SK-N-SH (cell line): ENCODE results near the gene SMIM11. TPM values are rescaled to one million over a fixed set of nuclear protein-coding genes. Genes with fewer than 3 reads are reported as not detected.

Source experiments
- CTCF ChIA-PET: fragments of 300-600, 350-600 bp; formaldehyde crosslinking; extraction: SDS; loops from one replicate; lab custom pipeline; 2021; lab: Yijun Ruan, JAX
- POLR2A ChIA-PET: fragments of 350-600 bp; sonication (Branson Sonifier 250); formaldehyde crosslinking; extraction: SDS; loops from one replicate; lab custom pipeline; 2020; ENCODE audit warnings: antibody characterized with exemption, inconsistent platforms; lab: Yijun Ruan, JAX
- DNase-seq: peaks from one replicate; pipeline ENCODE4 v3.0.0; 2012
- H2AFZ ChIP-seq: fragments of 200-600 bp; sonication (generic); 2 replicates; pipeline ENCODE4 v1.8.1; 2016; ENCODE audit warnings: antibody characterized with exemption, mild to moderate bottlenecking, low read depth
- H3F3A ChIP-seq: fragments of 200-600 bp; sonication (generic); replicated peaks from 2 replicates; pipeline ENCODE3; 2016; ENCODE audit warnings: antibody characterized with exemption, mild to moderate bottlenecking; ENCODE audit not compliant: insufficient read depth
- H3K27ac ChIP-seq, 2 experiments: fragments of 200-500 bp in 1 of 2; fragments of 200-600 bp in 1 of 2; sonication (Bioruptor generic) in 1 of 2; sonication (generic), shearing (Covaris generic) in 1 of 2; 2 replicates each; pipeline versions ENCODE4 v1.5.1 to v1.6.1; 2014 to 2016; ENCODE audit warnings: low read depth in 2 of 2, inconsistent platforms in 1 of 2, low read length in 1 of 2, mild to moderate bottlenecking in 1 of 2, mixed read lengths in 1 of 2
- H3K27me3 ChIP-seq: fragments of 200-600 bp; sonication (generic), shearing (Covaris generic); 2 replicates; pipeline ENCODE4 v1.6.1; 2016; ENCODE audit warnings: mixed run types; ENCODE audit not compliant: insufficient read depth
- H3K36me3 ChIP-seq, 2 experiments: fragments of 200-500 bp in 1 of 2; fragments of 200-600 bp in 1 of 2; sonication (Bioruptor generic) in 1 of 2; sonication (generic) in 1 of 2; replicated peaks in 1 of 2; 2 replicates each; pipeline versions ENCODE3 to v1.5.1; 2014 to 2016; ENCODE audit warnings: low read length in 1 of 2, mild to moderate bottlenecking in 1 of 2; ENCODE audit not compliant: insufficient read depth in 2 of 2, control insufficient read depth in 1 of 2
- H3K4me1 ChIP-seq, 2 experiments: fragments of 200-500 bp in 1 of 2; fragments of 200-600 bp in 1 of 2; sonication (Bioruptor generic) in 1 of 2; sonication (generic), shearing (Covaris generic) in 1 of 2; 2 replicates each; pipeline versions ENCODE4 v1.5.1 to v1.6.1; 2014 to 2016; ENCODE audit warnings: low read depth in 1 of 2, low read length in 1 of 2, mixed run types in 1 of 2; ENCODE audit not compliant: insufficient read depth in 2 of 2, control insufficient read depth in 1 of 2
- H3K4me2 ChIP-seq: fragments of 200-600 bp; sonication (generic), shearing (Covaris generic); 2 replicates; pipeline ENCODE4 v1.6.1; 2017; ENCODE audit warnings: mixed run types
- H3K4me3 ChIP-seq, 2 experiments: fragments of 200-500 bp in 1 of 2; fragments of 200-600 bp in 1 of 2; sonication (Bioruptor generic) in 1 of 2; sonication (generic), shearing (Covaris generic) in 1 of 2; 2 replicates each; pipeline versions ENCODE4 v1.5.1 to v1.8.1; 2014 to 2016; ENCODE audit warnings: low read depth in 2 of 2, inconsistent platforms in 1 of 2, low read length in 1 of 2, mild to moderate bottlenecking in 1 of 2, mixed read lengths in 1 of 2, moderate library complexity in 1 of 2
- H3K79me2 ChIP-seq: fragments of 200-600 bp; sonication (generic); 2 replicates; pipeline ENCODE4 v1.8.1; 2017; ENCODE audit warnings: mild to moderate bottlenecking; ENCODE audit not compliant: insufficient read depth
- H3K9ac ChIP-seq: fragments of 200-600 bp; sonication (generic); 2 replicates; pipeline ENCODE4 v1.6.1; 2017; ENCODE audit warnings: mixed run types
- H3K9me2 ChIP-seq: fragments of 200-600 bp; sonication (generic); 2 replicates; pipeline ENCODE4 v1.6.1; 2017; ENCODE audit warnings: mixed run types
- H3K9me3 ChIP-seq: fragments of 200-600 bp; sonication (generic); 2 replicates; pipeline ENCODE4 v1.6.1; 2017; ENCODE audit warnings: mixed run types, mild to moderate bottlenecking, moderate library complexity
- H4K20me1 ChIP-seq: fragments of 200-600 bp; sonication (generic); 2 replicates; pipeline ENCODE4 v1.6.1; 2017; ENCODE audit warnings: mild to moderate bottlenecking, mixed run types; ENCODE audit not compliant: insufficient read depth
- EP300 ChIP-seq, 2 experiments: IDR thresholded peaks; 2 replicates each; pipeline versions ENCODE4 v1.4.0 to v1.6.1; 2012; ENCODE audit warnings: borderline replicate concordance in 1 of 2, low read depth in 1 of 2, low read length in 1 of 2
- EZH2phosphoT487 ChIP-seq: fragments of 200-600 bp; sonication (generic); IDR thresholded peaks from 2 replicates; pipeline ENCODE4 v1.6.1; 2017; ENCODE audit warnings: low read depth, mixed run types, mild to moderate bottlenecking, antibody characterized with exemption, moderate library complexity, borderline replicate concordance
- FOSL2 ChIP-seq: IDR thresholded peaks from 2 replicates; pipeline ENCODE4 v1.4.0; 2012; ENCODE audit warnings: low read depth, mild to moderate bottlenecking, moderate library complexity, borderline replicate concordance
- FOXJ3 ChIP-seq: sonication (generic); formaldehyde crosslinking; IDR thresholded peaks from 2 replicates; pipeline ENCODE4 v1.5.1; 2020; ENCODE audit warnings: mild to moderate bottlenecking, missing genetic modification reagents
- FOXM1 ChIP-seq: IDR thresholded peaks from 2 replicates; pipeline ENCODE4 v1.4.0; 2012; ENCODE audit warnings: low read depth, mild to moderate bottlenecking
- GATA2 ChIP-seq: sonication (generic); formaldehyde crosslinking; IDR thresholded peaks from 2 replicates; pipeline ENCODE4 v1.5.0; 2020; ENCODE audit warnings: mild to moderate bottlenecking, missing genetic modification reagents
- IRF3 ChIP-seq: fragments of 150-350 bp; IDR thresholded peaks from 2 replicates; pipeline ENCODE4 v1.6.1; 2016; ENCODE audit warnings: mild to moderate bottlenecking, low read depth, low read length
- JUND ChIP-seq: IDR thresholded peaks from 2 replicates; pipeline ENCODE4 v1.4.0; 2012
- MXI1 ChIP-seq: IDR thresholded peaks from 2 replicates; pipeline ENCODE4 v1.6.1; 2012; ENCODE audit warnings: mild to moderate bottlenecking, low read depth, low read length, improper control_type of control experiment
- NRF1 ChIP-seq: IDR thresholded peaks from 2 replicates; pipeline ENCODE4 v1.6.1; 2012; ENCODE audit warnings: low read depth, mild to moderate bottlenecking, low read length
- POLR2AphosphoS5 ChIP-seq: IDR thresholded peaks from 2 replicates; pipeline ENCODE4 v1.6.1; 2012; ENCODE audit warnings: low read depth, low read length
- RAD21 ChIP-seq: IDR thresholded peaks from 2 replicates; pipeline ENCODE4 v1.6.1; 2012; ENCODE audit warnings: mild to moderate bottlenecking, low read length
- RCOR1 ChIP-seq: fragments of 150-350 bp; IDR thresholded peaks from 2 replicates; pipeline ENCODE4 v1.6.1; 2017; ENCODE audit warnings: antibody characterized with exemption, low read length
- RXRA ChIP-seq: IDR thresholded peaks from 2 replicates; pipeline ENCODE4 v1.4.0; 2012; ENCODE audit warnings: low read depth, mild to moderate bottlenecking, borderline replicate concordance
- SMC3 ChIP-seq: IDR thresholded peaks from 2 replicates; pipeline ENCODE4 v1.6.1; 2012; ENCODE audit warnings: low read depth, low read length, improper control_type of control experiment
- TAF1 ChIP-seq: IDR thresholded peaks from 2 replicates; pipeline ENCODE4 v1.6.1; 2012; ENCODE audit warnings: low read depth, mild to moderate bottlenecking, low read length, moderate library complexity, borderline replicate concordance
- TCF12 ChIP-seq: IDR thresholded peaks from 2 replicates; pipeline ENCODE4 v1.4.0; 2012
- TEAD4 ChIP-seq: IDR thresholded peaks from 2 replicates; pipeline ENCODE4 v1.4.0; 2012; ENCODE audit warnings: mild to moderate bottlenecking, borderline replicate concordance; ENCODE audit not compliant: insufficient read depth
- USF2 ChIP-seq: fragments of 150-350 bp; IDR thresholded peaks from 2 replicates; pipeline ENCODE4 v1.6.1; 2017; ENCODE audit warnings: antibody characterized with exemption, low read length, low read depth, borderline replicate concordance
- YY1 ChIP-seq: IDR thresholded peaks from 2 replicates; pipeline ENCODE4 v1.4.0; 2012; ENCODE audit warnings: low read depth, mild to moderate bottlenecking
- WGBS: methylation state at CpG from one replicate; pipeline ENCODE4 v1.1.6; 2017; ENCODE audit warnings: low lambda C conversion rate; 5-methylcytosine and 5-hydroxymethylcytosine counted together
- polyA plus RNA-seq, 3 experiments: library from polyadenylated mRNA; depleted of rRNA; stranded (reverse); fragments of >200 nt; gene quantifications; 2 replicates each; pipeline ENCODE4 v1.2.3, GENCODE V29; 2012

SMIM11 gene
- polyA plus RNA-seq, 1 of the 3 experiments (the other 2 are of a cell fraction) = 15.0 TPM

- POLR2A ChIA-PET = no interaction called here
- WGBS = 12% methylated on average over 2 of the region's 2 CpGs
- CTCF ChIA-PET = interaction anchor here (1.4 to 22.3 kb wide), 2 partner anchors 10 to 434 kb away, joined by 6 to 407 read pairs; no protein-coding TSS in a partner anchor
- Histone ChIP-seq H3K79me2 (no peaks in the 10 kb centered on the region), H3K4me3 (no peak overlapping the region), H4K20me1 (no peaks in the 10 kb centered on the region), H3K4me1 (no peaks in the 10 kb centered on the region; a peak in 1 of 4 replicates), H3K36me3 (no peaks in the 10 kb centered on the region), H3K27me3 (peaks cover 5% of the 10 kb centered on the region; the same call in 1 of the 2 replicates), H3K27ac (no peak overlapping the region), H3K9me2 (no peaks in the 10 kb centered on the region), H3K4me2 (no peak overlapping the region), H3F3A (no peaks in the 10 kb centered on the region), H3K9ac (no peak overlapping the region), H3K9me3 (peaks cover 3% of the 10 kb centered on the region; the same call in 1 of the 2 replicates), H2AFZ (no peak overlapping the region)
- TF ChIP-seq FOSL2 (no peak), RCOR1 (no peak), EP300 (IDR thresholded peaks at IDR 0.05; ENCODE audit: borderline replicate concordance in 1 of 2, low read depth in 1 of 2, low read length in 1 of 2) (no peak), FOXJ3 (CRISPR knock-in tag) (no peak), MXI1 (no peak), SMC3 (no peak), YY1 (no peak), IRF3 (no peak), RXRA (no peak), JUND (no peak), TAF1 (no peak), RAD21 (no peak), TCF12 (no peak), EZH2phosphoT487 (no peak), GATA2 (no peak), NRF1 (no peak), USF2 (no peak), POLR2AphosphoS5 (no peak), FOXM1 (no peak), TEAD4 (no peak)
- DNase-seq = no peak
Observed at GRCh38 chr21:34357889-34358288, 17.4 kb upstream of the SMIM11 start.
